Heart left ventricle (tissue), 16 donors: Measurements from ENCODE around the gene SELENOF. TPM values are rescaled to one million over a fixed set of nuclear protein-coding genes. Genes with fewer than 3 reads are reported as not detected.
A peak's percentile ranks its signal among the peaks of the same experiment; 100 is the strongest.

Experiments
- ATAC-seq, 4 donors: fragments of 200-7000 bp; cut with Tn5 transposase; one replicate each; pipeline ENCODE4 v1.9.1; 2020 to 2022; ENCODE audit warnings: moderate library complexity in 4 of 4, mild to moderate bottlenecking in 3 of 4, moderate number of reproducible peaks in 1 of 4
- DNase-seq, 5 donors: peaks; one replicate each; pipeline ENCODE4 v3.0.0-alpha.2; 2020
- H3K27ac ChIP-seq, 12 donors: fragments of 200-600 bp; sonication (generic) in 4 of 12; one replicate each; pipeline versions ENCODE4 v1.5.0 to v1.8.0; 2016 to 2022; ENCODE audit warnings: mild to moderate bottlenecking in 2 of 12
- H3K27me3 ChIP-seq, 9 donors: fragments of 200-600 bp; sonication (generic) in 2 of 9; one replicate each; pipeline versions ENCODE4 v1.5.1 to v1.8.0; 2016 to 2022; ENCODE audit warnings: mild to moderate bottlenecking in 3 of 9
- H3K36me3 ChIP-seq, 9 donors: fragments of 200-600 bp; sonication (generic) in 2 of 9; one replicate each; pipeline versions ENCODE4 v1.5.0 to v1.8.0; 2018 to 2022; ENCODE audit warnings: mild to moderate bottlenecking in 2 of 9
- H3K4me1 ChIP-seq, 12 donors: fragments of 200-600 bp; sonication (generic) in 4 of 12; one replicate each; pipeline versions ENCODE4 v1.5.0 to v1.8.0; 2016 to 2022; ENCODE audit warnings: mild to moderate bottlenecking in 3 of 12
- H3K4me3 ChIP-seq, 12 donors: fragments of 200-600 bp; sonication (generic) in 4 of 12; one replicate each; pipeline versions ENCODE4 v1.5.0 to v1.8.0; 2017 to 2022; ENCODE audit warnings: mild to moderate bottlenecking in 9 of 12, moderate library complexity in 4 of 12
- H3K9me3 ChIP-seq, 12 donors: fragments of 200-600 bp; sonication (generic) in 4 of 12; one replicate each; pipeline versions ENCODE4 v1.5.0 to v1.8.0; 2016 to 2022; ENCODE audit warnings: mild to moderate bottlenecking in 1 of 12
- CTCF ChIP-seq, 12 donors: fragments of 200-600 bp; sonication (generic) in 4 of 12; IDR thresholded peaks; one replicate each; pipeline versions ENCODE4 v1.5.0 to v1.8.0; 2018 to 2022; ENCODE audit warnings: antibody characterized with exemption in 12 of 12, mild to moderate bottlenecking in 5 of 12
- POLR2A ChIP-seq, 2 donors: fragments of 450-650 bp; IDR thresholded peaks; one replicate each; pipeline ENCODE4 v1.6.1; 2017; ENCODE audit warnings: antibody characterized with exemption in 2 of 2, mild to moderate bottlenecking in 2 of 2, moderate library complexity in 2 of 2
- WGBS, 4 donors: extraction: QIAGEN DNeasy Blood & Tissue Kit in 2 of 4; methylation state at CpG; one replicate each; pipeline versions ENCODE4 v1.1.5 to v1.1.7; 2013 to 2018; 5-methylcytosine and 5-hydroxymethylcytosine counted together
- intact Hi-C, 10 donors: fragments of 100-400 bp; cut with DNase I; formaldehyde crosslinking; loops; one replicate each; pipeline versions ENCODE4 v1.11.1 to v1.14.2; 2022
- polyA plus RNA-seq, 2 donors: library from polyadenylated mRNA; stranded (reverse); fragments of 200-250 nt; gene quantifications; one replicate each; pipeline ENCODE4 v1.2.3, GENCODE V29; 2013
- total RNA-seq, 9 donors: library from RNA; depleted of rRNA in 2 of 9; stranded (reverse); fragments of >200 nt in 2 of 9; fragmentation: NEBNext Ultra II Directional in 3 of 9; extraction: Animal tissue kit (Norgen Biotek cat#: 25700) in 3 of 9; gene quantifications; one replicate each; pipeline versions ENCODE4 v1.1.0 to v1.2.4, GENCODE V29; 2016 to 2023
- donor health status: ischemic (EF 13 %, LVEDD 7.1; RV severe dilation, severe dysfunction).
- donor health status: healthy with polysubstance abuse.
- donor health status: DM: no; HTN: yes; CAD: no.
- donor health status: DM: no; HTN: no; CAD: no.
- donor health status: ischemic (EF 25% LVEDD 6.9; RV normal size, moderate dysfunction).
- donor health status: ischemic (EF 25% LVEDD 5.7; RV mildly dilated, moderate dysfunction).
- donor health status: healthy.
- donor health status: DM: yes; HTN: yes; CAD: no.
- donor health status: ischemic (EF 35%, LVEDD 5.7; RV mildly dilated, moderate dysfunction).
- donor health status: nonischemic (EF 11% LVEDD 7.7; RV severe dilation, severe dysfunction).
- donor health status: DM: yes; HTN: yes; CAD: no.
- donor health status: PGD.
- donor health status: ischemic (EF 29% LVEDD 5.4; RV normal size, mild dysfunction).
- donor health status: nonischemic (EF 23%, LVEDD 6.1; RV moderate dilation, normal function).

The SELENOF gene
- total and polyA plus RNA-seq, 11 donors = 46.8 to 125 (median 76.1) TPM

DNA sequence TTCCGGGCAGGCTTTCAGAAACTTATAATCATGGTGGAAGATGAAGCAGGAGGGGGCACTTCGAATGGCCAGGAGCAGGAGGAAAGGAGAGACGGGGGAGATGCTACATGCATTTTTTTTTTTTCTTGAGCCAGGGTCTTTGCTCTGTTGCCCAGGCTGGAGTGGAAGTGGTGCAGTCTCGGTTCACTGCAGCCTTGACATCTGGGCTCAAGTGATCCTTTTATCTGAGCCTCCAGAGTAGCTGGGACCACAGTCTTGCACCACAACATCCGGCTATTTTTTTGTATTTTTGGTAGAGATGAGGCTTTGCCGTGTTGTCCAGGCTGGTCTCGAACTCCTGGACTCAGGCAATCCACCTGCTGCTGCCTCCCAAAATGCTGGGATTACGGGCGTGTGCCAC is 61.6 kb downstream of the SELENOF start:
- intact Hi-C loops = no loop called here
- TF ChIP-seq POLR2A (IDR thresholded peaks at IDR 0.05) (no peak), CTCF (IDR thresholded peaks at IDR 0.05) (no peak)
- DNase-seq (no peak), ATAC-seq (no peak)
- no peaks in the 10 kb centered on the region for H3K9me3 ChIP-seq
- H3K27ac ChIP-seq = no peak overlapping the region
- 89 to 91% (median 91%) methylated on average over 9 of the region's 9 CpGs for WGBS, 4 donors
- no peaks in the 10 kb centered on the region for H3K36me3 ChIP-seq
- H3K27me3 ChIP-seq = no peaks in the 10 kb centered on the region
- H3K4me3 ChIP-seq = no peak overlapping the region
- no peaks in the 10 kb centered on the region for H3K4me1 ChIP-seq

DNA sequence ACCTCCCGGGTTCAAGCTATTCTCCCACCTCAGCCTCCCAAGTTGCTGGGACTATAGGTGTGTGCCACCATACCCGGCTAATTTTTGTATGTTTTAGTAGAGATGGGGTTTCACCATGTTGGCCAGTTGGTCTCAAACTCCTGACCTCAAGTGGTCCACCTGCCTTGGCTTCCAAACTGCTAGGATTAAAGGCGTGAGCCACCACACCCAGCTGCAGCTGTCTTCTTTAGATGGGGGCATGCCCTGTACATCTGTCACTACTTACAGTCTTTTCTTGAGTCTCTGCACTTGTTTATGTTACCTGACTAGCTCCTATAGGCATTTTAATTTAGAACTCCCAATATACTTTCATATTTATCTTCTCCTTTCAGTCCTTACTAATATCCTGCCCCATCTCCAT is 64.2 kb downstream of the SELENOF start:
- no peak for ATAC-seq
- WGBS, 4 donors = 94 to 99% (median 96%) methylated on average over 3 of the region's 3 CpGs
- intact Hi-C loops = no loop called here

GRCh38 chr1:86848654-86849053 is 65.3 kb downstream of the SELENOF start:
- Histone ChIP-seq H3K27me3 (no peaks in the 10 kb centered on the region), H3K9me3 (no peaks in the 10 kb centered on the region), H3K4me3 (no peak overlapping the region), H3K4me1 (peaks cover 0 to 7% (median 0%) of the 10 kb centered on the region in 12 donors), H3K27ac (no peak overlapping the region), H3K36me3 (no peaks in the 10 kb centered on the region)
- DNase-seq (no peak), ATAC-seq (no peak)
- intact Hi-C loops = no loop called here
- WGBS, 4 donors = 80 to 84% (median 83%) methylated on average over 2 of the region's 2 CpGs
- no peak for TF ChIP-seq POLR2A (IDR thresholded peaks at IDR 0.05)

More for the DNA sequence above, 64.2 kb downstream of the SELENOF start:
- H3K4me3 ChIP-seq = no peak overlapping the region
- no peak overlapping the region for H3K27ac ChIP-seq
- TF ChIP-seq POLR2A (IDR thresholded peaks at IDR 0.05) (no peak), CTCF (IDR thresholded peaks at IDR 0.05) (no peak)
- H3K27me3 ChIP-seq = no peaks in the 10 kb centered on the region
- peaks cover 0 to 7% (median 0%) of the 10 kb centered on the region in 12 donors for H3K4me1 ChIP-seq
- H3K9me3 ChIP-seq = no peaks in the 10 kb centered on the region
- no peak for DNase-seq
- no peaks in the 10 kb centered on the region for H3K36me3 ChIP-seq

- peak in 1 of 4 donors; percentile 33 for ATAC-seq
- peaks cover 0 to 7% (median 0%) of the 10 kb centered on the region in 12 donors for H3K4me1 ChIP-seq
- H3K9me3 ChIP-seq = no peaks in the 10 kb centered on the region
- WGBS, 4 donors = 23 to 47% (median 35%) methylated on average over 2 of the region's 2 CpGs
- TF ChIP-seq POLR2A (IDR thresholded peaks at IDR 0.05) (no peak), CTCF (IDR thresholded peaks at IDR 0.05) (no peak)
- intact Hi-C loops = no loop called here
- no peak overlapping the region for H3K4me3 ChIP-seq
- no peaks in the 10 kb centered on the region for H3K36me3 ChIP-seq
- H3K27ac ChIP-seq = no peak overlapping the region
- DNase-seq = no peak
- no peaks in the 10 kb centered on the region for H3K27me3 ChIP-seq
These were observed 67.7 kb downstream of the SELENOF start for GRCh38 chr1:86846164-86846647.

GRCh38 chr1:86845514-86845913 is 68.4 kb downstream of the SELENOF start:
- TF ChIP-seq POLR2A (IDR thresholded peaks at IDR 0.05) (no peak), CTCF (IDR thresholded peaks at IDR 0.05) (no peak)
- Histone ChIP-seq H3K4me3 (no peak overlapping the region), H3K4me1 (peaks cover 0 to 7% (median 0%) of the 10 kb centered on the region in 12 donors), H3K36me3 (no peaks in the 10 kb centered on the region), H3K27me3 (no peaks in the 10 kb centered on the region), H3K27ac (no peak overlapping the region), H3K9me3 (no peaks in the 10 kb centered on the region)
- no peak for ATAC-seq
- DNase-seq = no peak
- intact Hi-C loops = no loop called here
- 73 to 92% (median 87%) methylated on average over 3 of the region's 3 CpGs for WGBS, 4 donors
